LNCaP clone FGC (cell line): ENCODE results near the gene WFIKKN1.

ENCODE experiments used
- DNase-seq: peaks from one replicate; pipeline ENCODE4 v3.0.0-alpha.2; 2011; ENCODE audit warnings: low read depth
- H3K4me3 ChIP-seq: 2 replicates; pipeline ENCODE4 v1.5.1; 2011; ENCODE audit warnings: mild to moderate bottlenecking, low read depth, low read length, control low read depth
- CTCF ChIP-seq: IDR thresholded peaks from 2 replicates; pipeline ENCODE4 v1.5.1; 2012; ENCODE audit warnings: mild to moderate bottlenecking; ENCODE audit not compliant: control insufficient read depth, insufficient read depth; ENCODE audit errors: extremely low read depth

WFIKKN1 gene

GRCh38 chr16:670485-671352 lies 39.9 kb downstream of the WFIKKN1 start:
- DNase-seq: no peak

GRCh38 chr16:671353-672131 lies 40.8 kb downstream of the WFIKKN1 start:
- H3K4me3 ChIP-seq: no peak overlapping the region
- DNase-seq: no peak
- TF ChIP-seq CTCF: no peak

More at GRCh38 chr16:670485-671352, 39.9 kb downstream of the WFIKKN1 start:
- H3K4me3 ChIP-seq: no peak overlapping the region
- no peak for TF ChIP-seq CTCF

GRCh38 chr16:672371-672770 lies 41.6 kb downstream of the WFIKKN1 start:
- no peak overlapping the region for H3K4me3 ChIP-seq
- DNase-seq: no peak
- TF ChIP-seq CTCF: no peak

- no peak for TF ChIP-seq CTCF
- H3K4me3 ChIP-seq: no peak overlapping the region
- DNase-seq: no peak
These were observed 42.1 kb downstream of the WFIKKN1 start for GRCh38 chr16:672851-673250.

- no peak overlapping the region for H3K4me3 ChIP-seq
- no peak for TF ChIP-seq CTCF
- DNase-seq: no peak
These were observed 42.7 kb downstream of the WFIKKN1 start for GRCh38 chr16:673399-673991.

- DNase-seq: no peak
- no peak for TF ChIP-seq CTCF
- no peak overlapping the region for H3K4me3 ChIP-seq
These were observed 43.6 kb downstream of the WFIKKN1 start for GRCh38 chr16:674214-674881.
